ENCODE results near the gene ARL4A. TPM values are rescaled to one million over a fixed set of nuclear protein-coding genes. Genes with fewer than 3 reads are reported as not detected.

Gene ARL4A
- total and polyA plus RNA-seq, 2 of the 8 experiments (the other 6 are each of a cell fraction or from before 2014, with no cell fraction given): 14.5 to 29.2 TPM

GRCh38 chr7:12701433-12701832 is 14.0 kb downstream of the ARL4A start (continued):
- TF ChIP-seq CHD7 (IDR thresholded peaks at IDR 0.05; ENCODE audit: insufficient replicate concordance, low read length) (no peak), GTF2F1 (IDR thresholded peaks at IDR 0.05; ENCODE audit: borderline replicate concordance, low read depth, low read length) (no peak), BRCA1 (IDR thresholded peaks at IDR 0.05; ENCODE audit: low read depth, low read length) (no peak), JUND (IDR thresholded peaks at IDR 0.05; ENCODE audit: low read length) (no peak), E2F6 (IDR thresholded peaks at IDR 0.05) (no peak), CHD2 (IDR thresholded peaks at IDR 0.05; ENCODE audit: low read length) (no peak), NRF1 (IDR thresholded peaks at IDR 0.05; ENCODE audit: low read depth, low read length) (no peak)

All from H1 (cell line).